ENCODE data around the gene CT45A6. TPM values are rescaled to one million over a fixed set of nuclear protein-coding genes. Genes with fewer than 3 reads are reported as not detected.
"Not testable (repeated sequence)": the region's sequence is repeated elsewhere in the genome, so short reads cannot be mapped to it uniquely, and the experiment has no call there.

CT45A6 gene
- 25.1 and 32.5 TPM in 2 replicates for total RNA-seq (2014; rRNA removed; shearing (Covaris generic))

- not testable (repeated sequence) for DNase-seq (ENCODE audit: low read depth)
Observed at GRCh38 chrX:135802687-135803086, at the start of gene CT45A6. Gene CT45A6, minus strand, starts transcription at chrX:135802787. Its CDS starts 3,794 bp downstream, at chrX:135798993.

GRCh38 chrX:135837180-135837579, 34.6 kb upstream of the CT45A6 start, which contains the start of gene CT45A7:
Gene CT45A7, minus strand, starts transcription at chrX:135837280. Its CDS starts 3,747 bp downstream, at chrX:135833533.
- DNase-seq (ENCODE audit: low read depth) = not testable (repeated sequence)

- not testable (repeated sequence) for DNase-seq (ENCODE audit: low read depth)
Observed at GRCh38 chrX:135819912-135820311, 17.3 kb upstream of the CT45A6 start, which contains the start of gene CT45A2. Gene CT45A2, minus strand, starts transcription at chrX:135820012. Its CDS starts 3,747 bp downstream, at chrX:135816265.

- DNase-seq (ENCODE audit: low read depth) = not testable (repeated sequence)
Observed at GRCh38 chrX:135785403-135785802, 17.2 kb downstream of the CT45A6 start, which contains the start of gene CT45A5. Gene CT45A5, minus strand, starts transcription at chrX:135785503. Its CDS starts 3,774 bp downstream, at chrX:135781729.

- DNase-seq (ENCODE audit: low read depth) = not testable (repeated sequence)
Observed at GRCh38 chrX:135768091-135768490, 34.5 kb downstream of the CT45A6 start, which contains the start of gene CT45A3. Gene CT45A3, minus strand, starts transcription at chrX:135768191. Its CDS starts 3,747 bp downstream, at chrX:135764444.

- not testable (repeated sequence) for DNase-seq (ENCODE audit: low read depth)
Observed at GRCh38 chrX:135744739-135745138, 57.8 kb downstream of the CT45A6 start.

Other genes with a start within 250 kb of the CT45A6 start
- gene CT45A1, start 89.1 kb downstream of the CT45A6 start, total RNA-seq (2014; rRNA removed; shearing (Covaris generic)) = 34.0 and 45.7 TPM in 2 replicates
- gene CT45A3, start 34.6 kb downstream of the CT45A6 start, total RNA-seq (2014; rRNA removed; shearing (Covaris generic)) = 27.2 and 28.3 TPM in 2 replicates
- 10.4 and 11.1 TPM in 2 replicates for gene CT45A5, start 17.3 kb downstream of the CT45A6 start, total RNA-seq (2014; rRNA removed; shearing (Covaris generic))
- 0.12 and 0.69 TPM in 2 replicates for gene CT45A2, start 17.2 kb upstream of the CT45A6 start, total RNA-seq (2014; rRNA removed; shearing (Covaris generic))
- gene CT45A7, start 34.5 kb upstream of the CT45A6 start, total RNA-seq (2014; rRNA removed; shearing (Covaris generic)) = not detected in 2 replicates
- 0.12 and 0.69 TPM in 2 replicates for gene CT45A8, start 51.8 kb upstream of the CT45A6 start, total RNA-seq (2014; rRNA removed; shearing (Covaris generic))
- not detected in 2 replicates for gene CT45A9, start 69.0 kb upstream of the CT45A6 start, total RNA-seq (2014; rRNA removed; shearing (Covaris generic))
- 0.51 and 1.8 TPM in 2 replicates for gene CT45A10, start 90.7 kb upstream of the CT45A6 start, total RNA-seq (2014; rRNA removed; shearing (Covaris generic))
- gene SAGE1, start 90.9 kb upstream of the CT45A6 start, total RNA-seq (2014; rRNA removed; shearing (Covaris generic)) = not detected in 2 replicates
- gene MMGT1, start 171.2 kb upstream of the CT45A6 start, total RNA-seq (2014; rRNA removed; shearing (Covaris generic)) = 23.1 and 24.0 TPM in 2 replicates
- gene SLC9A6, start 182.6 kb upstream of the CT45A6 start, total RNA-seq (2014; rRNA removed; shearing (Covaris generic)) = 13.6 and 13.7 TPM in 2 replicates

All from Daoy (cell line).